ENCODE results near the gene OGN. TPM values are rescaled to one million over a fixed set of nuclear protein-coding genes. Genes with fewer than 3 reads are reported as not detected.
"Not testable (repeated sequence)": the region's sequence is repeated elsewhere in the genome, so short reads cannot be mapped to it uniquely, and the experiment has no call there.

Gene OGN
- total RNA-seq = 15.1 TPM

DNA sequence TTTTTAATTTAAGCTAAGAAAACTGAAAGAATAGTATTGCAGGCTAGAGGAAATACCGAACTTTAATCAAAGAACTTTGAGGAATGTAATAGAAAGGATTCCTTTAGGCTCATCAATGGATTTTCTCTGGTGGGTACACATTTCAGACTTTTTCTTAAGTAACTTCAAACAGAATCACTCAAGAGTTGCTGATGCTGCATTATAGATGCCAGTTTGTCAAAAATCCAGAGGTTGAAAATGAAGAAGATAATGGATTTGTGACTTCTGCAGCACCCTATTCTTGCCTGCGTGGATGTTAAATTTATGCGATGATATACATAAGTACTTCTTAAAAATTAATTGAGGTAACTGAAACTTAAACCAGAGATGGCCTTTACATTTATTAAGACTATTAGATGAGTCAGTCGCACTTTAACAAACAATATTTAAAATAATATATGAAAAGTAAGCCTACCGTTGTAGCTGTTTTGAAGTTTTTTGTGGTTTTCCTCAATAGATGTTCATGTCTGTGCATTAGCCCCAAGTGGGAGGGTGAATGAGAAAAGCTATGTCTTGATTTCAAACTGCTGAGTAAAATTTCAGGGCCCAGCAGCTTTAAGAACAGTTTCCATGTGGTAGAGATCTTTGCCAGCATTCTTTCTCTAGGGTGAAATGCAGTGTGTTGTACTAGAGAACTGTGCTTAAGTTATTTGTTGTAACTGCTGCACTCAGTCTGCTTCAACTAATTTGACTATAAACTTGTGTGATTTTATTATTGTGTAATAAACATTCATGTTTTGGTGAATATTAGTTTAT, at the start of gene OGN:
TSS of gene OGN (minus strand) at position 537 of the 795 bp plus-strand sequence. CDS start 1,171 bp downstream, outside the sequence.
- no peak for DNase-seq

- DNase-seq = no peak
Observed at GRCh38 chr9:92446536-92446935, 42.2 kb upstream of the OGN start.

DNA sequence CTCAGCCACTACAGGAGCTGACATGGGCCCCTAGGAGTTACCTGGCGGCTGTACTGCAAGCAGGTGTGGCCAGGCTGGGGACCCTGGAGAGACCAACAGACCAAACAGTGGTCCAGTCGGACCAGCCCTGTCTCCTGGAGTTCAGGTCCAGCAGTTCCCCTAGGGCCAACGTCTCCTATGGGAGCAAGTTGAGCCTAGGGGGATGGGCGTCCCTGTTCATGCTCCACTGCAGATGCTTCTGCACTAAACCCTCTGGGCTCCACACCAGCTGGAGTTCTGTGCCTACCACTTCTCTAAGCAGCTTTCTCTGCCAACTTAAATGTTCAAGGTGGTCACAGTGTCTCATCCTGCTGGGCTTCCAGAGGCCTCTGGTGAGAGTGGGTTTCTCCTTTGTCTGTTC, 40.5 kb upstream of the OGN start:
- DNase-seq = no peak

GRCh38 chr9:92440751-92441046, 36.3 kb upstream of the OGN start:
- DNase-seq = no peak

- DNase-seq = no peak
Observed at GRCh38 chr9:92439921-92440750, 35.8 kb upstream of the OGN start.

GRCh38 chr9:92438900-92439526, 34.6 kb upstream of the OGN start:
- DNase-seq = no peak

DNA sequence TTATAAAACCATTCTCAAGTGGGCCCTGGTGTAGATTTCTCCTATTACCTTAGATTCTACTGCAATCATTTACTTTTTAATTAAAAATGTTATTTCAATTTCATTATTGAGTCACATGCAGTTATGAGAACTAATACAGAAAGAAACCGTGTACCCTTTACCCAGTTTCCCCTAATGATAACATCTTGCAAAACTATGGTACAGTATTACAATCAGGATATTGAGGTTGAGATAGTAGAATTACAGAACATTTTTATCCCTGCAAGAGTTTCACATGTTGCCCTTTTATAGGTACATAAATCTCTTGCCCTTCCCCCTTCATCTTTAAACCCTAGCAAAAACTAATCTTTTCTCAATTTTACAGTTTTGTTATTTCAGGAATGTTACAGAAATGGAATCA, 30.9 kb upstream of the OGN start:
- DNase-seq = no peak

GRCh38 chr9:92432972-92433548, 28.7 kb upstream of the OGN start:
- no peak for DNase-seq

DNA sequence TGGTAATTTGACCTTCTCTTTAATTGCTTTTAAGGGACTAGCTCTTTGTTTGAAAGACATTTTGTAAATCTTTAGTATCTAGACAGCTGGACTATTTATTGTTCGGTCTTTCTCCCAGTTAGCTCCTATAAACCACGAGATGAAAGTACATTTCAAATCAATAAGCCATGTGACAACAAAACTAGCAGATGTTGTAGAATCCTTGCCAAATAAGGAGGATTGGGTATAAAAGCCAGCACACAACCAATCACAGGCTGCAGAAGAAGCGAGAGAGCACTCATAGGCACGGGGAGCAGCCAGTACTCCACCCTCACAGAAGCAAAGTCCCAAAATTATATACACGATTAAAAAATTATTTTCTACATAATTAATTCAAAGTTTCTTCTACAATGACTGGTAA, 28.0 kb upstream of the OGN start:
- peak; percentile 3 for DNase-seq

GRCh38 chr9:92429836-92430235, 25.5 kb upstream of the OGN start:
- no peak for DNase-seq

DNA sequence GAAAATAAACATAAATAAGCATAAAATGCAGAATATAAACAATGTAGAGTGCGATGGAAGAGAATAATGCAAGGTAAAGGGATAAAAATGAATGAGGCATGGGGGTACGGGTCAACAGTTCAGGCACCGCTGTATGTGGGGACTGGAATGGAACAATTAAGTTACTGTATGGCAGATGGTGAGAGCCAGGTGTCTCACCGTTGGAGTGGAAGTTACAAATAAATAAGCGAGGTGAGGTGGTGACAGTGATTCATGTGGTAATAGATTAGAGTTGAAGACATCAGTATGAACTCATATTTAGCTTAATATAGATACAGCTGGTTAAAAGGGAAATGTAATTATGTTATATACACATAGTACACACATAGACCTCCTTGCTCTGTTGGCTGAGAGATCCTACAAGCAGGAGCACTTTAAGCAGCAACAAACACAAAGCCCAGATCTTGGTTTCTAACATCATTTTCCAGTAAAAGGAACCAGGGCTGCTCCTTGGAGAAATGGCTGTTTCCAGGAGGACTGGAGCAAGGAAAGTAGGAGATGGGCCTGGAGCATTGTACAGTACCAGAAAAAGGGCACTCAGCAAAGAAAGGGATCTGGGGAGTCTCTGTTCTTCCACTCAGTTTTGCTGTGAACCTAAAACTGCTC, 22.2 kb upstream of the OGN start:
- no peak for DNase-seq

DNA sequence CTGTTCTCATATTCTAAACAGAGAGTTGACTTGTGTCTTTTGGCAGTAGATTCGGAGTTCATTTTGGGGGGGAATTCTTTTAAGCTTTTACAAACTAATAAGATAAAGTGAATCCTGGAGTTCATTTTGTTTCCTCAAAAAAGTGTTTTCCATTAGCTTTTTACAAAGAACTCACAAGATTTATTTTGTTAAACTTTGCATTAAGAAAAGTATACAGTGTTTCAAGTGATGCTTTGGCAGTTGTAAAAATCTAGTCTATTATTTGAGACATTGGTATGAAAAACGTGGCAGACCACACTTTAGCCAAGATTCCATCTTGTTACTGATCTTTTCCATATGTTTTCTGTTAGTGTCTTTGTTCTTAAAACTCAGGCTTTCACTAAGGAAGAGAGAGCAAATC, 21.1 kb upstream of the OGN start:
- DNase-seq = no peak

DNA sequence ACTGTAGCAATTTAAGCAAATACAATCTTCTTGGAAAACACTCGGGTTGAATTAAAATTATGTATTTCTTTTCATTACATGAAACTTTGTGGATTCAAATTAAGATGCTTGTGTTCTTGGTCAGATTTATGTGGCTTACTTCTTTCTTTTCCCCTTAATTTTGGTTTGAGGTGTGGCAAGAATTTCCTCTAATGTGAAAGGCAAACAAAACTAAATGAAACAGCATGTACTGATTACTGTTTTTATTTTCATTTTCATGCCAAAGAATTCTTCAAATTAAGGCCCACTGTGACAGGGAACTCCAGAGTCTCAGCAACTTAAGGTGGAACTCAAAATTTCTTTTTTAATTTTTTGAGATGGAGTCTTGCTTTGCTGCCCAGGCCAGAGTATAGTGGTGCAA, 20.0 kb upstream of the OGN start, which contains the start of gene OMD:
TSS of gene OMD (minus strand) at position 132 of the 400 bp plus-strand sequence. CDS start 6,913 bp downstream, outside the sequence.
- DNase-seq = no peak

- DNase-seq = no peak
Observed at GRCh38 chr9:92423612-92424011, 19.2 kb upstream of the OGN start.

GRCh38 chr9:92422611-92423338, 18.4 kb upstream of the OGN start:
- DNase-seq = no peak

DNA sequence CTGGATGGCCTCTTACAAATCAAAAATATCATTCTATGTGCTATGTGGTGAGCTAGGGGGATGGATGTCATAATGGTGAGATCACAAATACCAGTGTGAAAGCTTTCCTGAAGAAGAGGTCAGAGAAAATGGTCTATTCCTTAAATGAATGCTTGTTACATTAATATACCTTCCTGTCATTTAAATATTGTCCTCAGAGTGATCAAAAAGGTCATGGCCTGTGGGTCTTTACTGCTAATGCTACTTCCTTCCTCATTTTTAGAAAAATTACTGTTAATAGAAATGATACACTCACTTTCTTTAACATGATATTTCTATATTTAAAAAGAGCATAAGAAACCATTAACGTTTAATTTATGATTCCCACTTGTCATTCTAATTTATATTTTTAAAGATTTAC, 10.2 kb upstream of the OGN start:
- no peak for DNase-seq

GRCh38 chr9:92411157-92411556, 6.8 kb upstream of the OGN start:
- not testable (repeated sequence) for DNase-seq

DNA sequence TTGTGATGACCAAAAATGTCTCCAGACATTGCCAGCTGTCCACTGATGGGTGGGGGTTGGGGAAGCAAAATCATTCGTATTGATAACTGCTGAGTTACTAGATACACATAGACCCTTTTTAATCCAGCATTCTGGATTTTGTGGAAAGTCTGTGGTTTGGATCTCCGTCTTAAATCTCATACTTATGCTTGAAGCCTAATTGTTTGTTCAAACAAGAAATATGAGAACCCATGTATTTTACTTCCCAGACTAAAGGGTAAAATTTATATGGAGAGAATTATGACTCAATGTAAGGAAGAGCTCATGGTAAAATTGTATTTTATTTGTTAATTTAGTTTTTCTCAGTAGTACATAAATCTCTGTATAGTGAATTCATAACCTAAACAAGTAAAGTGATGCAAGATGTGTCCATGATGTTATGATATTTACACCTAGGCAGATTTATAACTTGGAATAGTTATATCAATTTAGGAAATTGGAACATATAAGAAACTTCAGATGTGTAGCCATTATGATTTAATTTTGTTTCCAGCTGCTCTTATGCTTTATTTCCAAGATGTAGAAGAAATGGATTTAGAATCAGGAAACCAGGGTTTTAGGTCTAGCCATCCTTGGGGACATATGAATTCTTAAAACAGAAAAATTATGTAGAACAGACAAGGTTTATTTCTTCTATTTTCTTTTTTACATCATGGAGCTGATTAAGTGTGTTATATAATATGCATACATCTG, 4.5 kb upstream of the OGN start:
- no peak for DNase-seq

GRCh38 chr9:92407818-92408217, 3.4 kb upstream of the OGN start:
- DNase-seq = no peak

DNA sequence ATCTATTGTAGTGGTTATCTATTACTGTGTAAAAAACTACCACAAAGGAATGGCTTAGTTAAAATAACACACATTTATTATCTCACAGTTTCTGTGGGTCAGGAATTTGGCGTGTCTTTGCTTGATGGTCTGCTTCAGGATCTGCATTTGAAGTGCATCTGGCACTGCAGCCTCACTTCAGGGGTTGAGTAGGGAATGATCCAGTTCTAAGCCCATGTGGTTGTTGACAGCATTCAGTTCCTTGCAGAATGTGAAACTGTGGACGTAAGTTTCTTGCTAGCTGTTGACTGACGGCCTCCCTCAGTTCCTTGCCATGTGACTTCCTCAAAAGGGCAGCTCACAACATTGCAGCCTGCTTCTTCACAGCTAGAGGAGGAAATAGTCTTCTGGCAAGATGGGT, 2.1 kb upstream of the OGN start:
- no peak for DNase-seq

- DNase-seq = no peak
Observed at GRCh38 chr9:92405818-92406217, 1.4 kb upstream of the OGN start.
